Measurements from ENCODE around the gene THADA. TPM values are rescaled to one million over a fixed set of nuclear protein-coding genes. Genes with fewer than 3 reads are reported as not detected.

Gene THADA
- polyA plus RNA-seq, 1 experiment: 21.6 TPM

DNA sequence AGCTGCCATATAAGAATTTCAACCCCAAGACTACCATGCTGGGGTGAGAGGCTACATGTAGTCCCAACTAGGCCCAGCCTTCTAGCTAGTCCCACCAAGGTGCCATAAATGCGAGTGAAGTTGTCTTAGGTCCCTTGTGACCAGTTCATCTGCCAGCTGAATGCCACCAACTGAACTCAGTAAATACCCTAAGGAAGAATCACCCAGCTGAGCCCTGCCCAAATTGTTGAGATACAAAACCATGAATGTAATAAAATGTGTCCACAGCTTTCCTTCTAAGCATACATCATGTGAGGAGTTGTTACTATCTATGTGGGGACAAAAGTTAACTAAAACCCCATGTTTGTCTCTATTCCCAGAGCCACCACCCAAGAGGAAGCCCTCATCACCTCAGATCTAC is 70.3 kb downstream of the THADA start:
- ChIA-PET POLR2A (no interaction called here), CTCF (interaction anchor here (0.8 to 1.8 kb wide), 2 partner anchors 11 to 16 kb away, joined by 3 to 4 read pairs; no protein-coding TSS in a partner anchor)
- DNase-seq (ENCODE audit: low read depth): no peak
- H3K4me3 ChIP-seq (ENCODE audit: low read depth, low read length): no peak overlapping the region
- no peaks in the 10 kb centered on the region for H3K36me3 ChIP-seq (ENCODE audit: control insufficient read depth, insufficient read depth, low read length)
- TF ChIP-seq, protein P1, sequence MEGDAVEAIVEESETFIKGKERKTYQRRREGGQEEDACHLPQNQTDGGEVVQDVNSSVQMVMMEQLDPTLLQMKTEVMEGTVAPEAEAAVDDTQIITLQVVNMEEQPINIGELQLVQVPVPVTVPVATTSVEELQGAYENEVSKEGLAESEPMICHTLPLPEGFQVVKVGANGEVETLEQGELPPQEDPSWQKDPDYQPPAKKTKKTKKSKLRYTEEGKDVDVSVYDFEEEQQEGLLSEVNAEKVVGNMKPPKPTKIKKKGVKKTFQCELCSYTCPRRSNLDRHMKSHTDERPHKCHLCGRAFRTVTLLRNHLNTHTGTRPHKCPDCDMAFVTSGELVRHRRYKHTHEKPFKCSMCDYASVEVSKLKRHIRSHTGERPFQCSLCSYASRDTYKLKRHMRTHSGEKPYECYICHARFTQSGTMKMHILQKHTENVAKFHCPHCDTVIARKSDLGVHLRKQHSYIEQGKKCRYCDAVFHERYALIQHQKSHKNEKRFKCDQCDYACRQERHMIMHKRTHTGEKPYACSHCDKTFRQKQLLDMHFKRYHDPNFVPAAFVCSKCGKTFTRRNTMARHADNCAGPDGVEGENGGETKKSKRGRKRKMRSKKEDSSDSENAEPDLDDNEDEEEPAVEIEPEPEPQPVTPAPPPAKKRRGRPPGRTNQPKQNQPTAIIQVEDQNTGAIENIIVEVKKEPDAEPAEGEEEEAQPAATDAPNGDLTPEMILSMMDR (IDR thresholded peaks at IDR 0.05; ENCODE audit: insufficient read depth, low read depth, low read length): no peak
- H3K27me3 ChIP-seq (ENCODE audit: control insufficient read depth, insufficient read depth, low read length): no peaks in the 10 kb centered on the region

- Histone ChIP-seq H3K36me3 (ENCODE audit: control insufficient read depth, insufficient read depth, low read length) (no peaks in the 10 kb centered on the region), H3K4me3 (ENCODE audit: low read depth, low read length) (no peak overlapping the region), H3K27me3 (ENCODE audit: control insufficient read depth, insufficient read depth, low read length) (no peaks in the 10 kb centered on the region)
- ChIA-PET POLR2A (no interaction called here), CTCF (interaction anchor here (1.0 to 1.8 kb wide), 3 partner anchors 13 to 623 kb away, joined by 3 to 4 read pairs (median 3); no protein-coding TSS in a partner anchor)
- DNase-seq (ENCODE audit: low read depth): no peak
- TF ChIP-seq, protein P1 (IDR thresholded peaks at IDR 0.05; ENCODE audit: insufficient read depth, low read depth, low read length): peak; percentile 49
Observed at GRCh38 chr2:43524177-43524965, 71.5 kb downstream of the THADA start.

- ChIA-PET CTCF (interaction anchor here (0.7 to 1.5 kb wide), 3 partner anchors 10 to 694 kb away, joined by 3 to 4 read pairs (median 3); no protein-coding TSS in a partner anchor), POLR2A (no interaction called here)
- TF ChIP-seq, protein P1 (IDR thresholded peaks at IDR 0.05; ENCODE audit: insufficient read depth, low read depth, low read length): no peak
- Histone ChIP-seq H3K4me3 (ENCODE audit: low read depth, low read length) (no peak overlapping the region), H3K36me3 (ENCODE audit: control insufficient read depth, insufficient read depth, low read length) (no peaks in the 10 kb centered on the region), H3K27me3 (ENCODE audit: control insufficient read depth, insufficient read depth, low read length) (no peaks in the 10 kb centered on the region)
- no peak for DNase-seq (ENCODE audit: low read depth)
Observed at GRCh38 chr2:43522177-43522576, 73.7 kb downstream of the THADA start.

- CTCF ChIA-PET: interaction anchor here (0.7 to 1.5 kb wide), 4 partner anchors 12 to 694 kb away, joined by 3 read pairs; no protein-coding TSS in a partner anchor
- Histone ChIP-seq H3K4me3 (ENCODE audit: low read depth, low read length) (no peak overlapping the region), H3K27me3 (ENCODE audit: control insufficient read depth, insufficient read depth, low read length) (no peaks in the 10 kb centered on the region), H3K36me3 (ENCODE audit: control insufficient read depth, insufficient read depth, low read length) (no peaks in the 10 kb centered on the region)
- no peak for DNase-seq (ENCODE audit: low read depth)
- POLR2A ChIA-PET: interaction anchor here (0.8 kb wide), 1 partner anchor 74 kb away, joined by 3 read pairs; the partner anchor contains the start of gene THADA
- TF ChIP-seq, protein P1 (IDR thresholded peaks at IDR 0.05; ENCODE audit: insufficient read depth, low read depth, low read length): no peak
Observed at GRCh38 chr2:43521568-43521967, 74.3 kb downstream of the THADA start.

GRCh38 chr2:43520919-43521318 is 74.9 kb downstream of the THADA start:
- DNase-seq (ENCODE audit: low read depth): no peak
- ChIA-PET POLR2A (interaction anchor here (0.8 kb wide), 1 partner anchor 75 kb away, joined by 3 read pairs; the partner anchor contains the start of gene THADA), CTCF (interaction anchor here (0.8 to 1.6 kb wide), 4 partner anchors 11 to 693 kb away, joined by 3 to 7 read pairs (median 3); no protein-coding TSS in a partner anchor)

More at GRCh38 chr2:43520919-43521318, 74.9 kb downstream of the THADA start:
- no peak overlapping the region for H3K4me3 ChIP-seq (ENCODE audit: low read depth, low read length)
- TF ChIP-seq, protein P1 (IDR thresholded peaks at IDR 0.05; ENCODE audit: insufficient read depth, low read depth, low read length): no peak
- no peaks in the 10 kb centered on the region for H3K36me3 ChIP-seq (ENCODE audit: control insufficient read depth, insufficient read depth, low read length)
- H3K27me3 ChIP-seq (ENCODE audit: control insufficient read depth, insufficient read depth, low read length): no peaks in the 10 kb centered on the region

Data from BJ (cell line).